ENCODE data around the gene SETD1A.

DNA sequence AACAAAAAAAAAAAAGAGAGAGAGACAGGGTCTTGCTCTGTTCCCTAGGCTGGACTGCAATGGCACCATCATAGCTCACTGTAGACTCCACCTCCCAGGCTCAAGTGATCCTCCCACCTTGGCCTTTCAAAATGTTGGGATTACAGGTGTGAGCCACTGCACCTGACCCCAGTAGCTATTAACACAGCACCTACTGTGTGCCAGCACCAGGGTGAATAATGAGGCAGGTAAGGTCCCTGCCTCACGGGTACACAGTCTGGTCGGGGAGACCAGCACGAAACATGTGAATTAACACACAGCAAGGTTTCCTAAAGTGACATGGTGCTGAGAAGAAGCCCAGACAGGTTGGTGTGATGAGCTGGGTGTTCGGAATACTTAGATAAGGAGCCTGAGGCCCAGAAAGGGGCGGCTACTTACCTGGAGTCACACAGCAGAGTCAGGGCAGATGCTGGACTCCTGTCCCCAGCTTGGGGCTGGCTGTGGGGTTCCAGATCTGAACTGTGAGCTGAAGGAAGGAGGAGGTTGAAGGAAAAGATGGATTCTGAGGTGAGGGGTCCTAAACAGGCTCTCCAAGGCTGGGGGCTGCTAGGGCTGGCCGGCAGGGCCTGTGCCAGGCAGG, 44.7 kb upstream of the SETD1A start:
- TF ChIP-seq, protein P1, sequence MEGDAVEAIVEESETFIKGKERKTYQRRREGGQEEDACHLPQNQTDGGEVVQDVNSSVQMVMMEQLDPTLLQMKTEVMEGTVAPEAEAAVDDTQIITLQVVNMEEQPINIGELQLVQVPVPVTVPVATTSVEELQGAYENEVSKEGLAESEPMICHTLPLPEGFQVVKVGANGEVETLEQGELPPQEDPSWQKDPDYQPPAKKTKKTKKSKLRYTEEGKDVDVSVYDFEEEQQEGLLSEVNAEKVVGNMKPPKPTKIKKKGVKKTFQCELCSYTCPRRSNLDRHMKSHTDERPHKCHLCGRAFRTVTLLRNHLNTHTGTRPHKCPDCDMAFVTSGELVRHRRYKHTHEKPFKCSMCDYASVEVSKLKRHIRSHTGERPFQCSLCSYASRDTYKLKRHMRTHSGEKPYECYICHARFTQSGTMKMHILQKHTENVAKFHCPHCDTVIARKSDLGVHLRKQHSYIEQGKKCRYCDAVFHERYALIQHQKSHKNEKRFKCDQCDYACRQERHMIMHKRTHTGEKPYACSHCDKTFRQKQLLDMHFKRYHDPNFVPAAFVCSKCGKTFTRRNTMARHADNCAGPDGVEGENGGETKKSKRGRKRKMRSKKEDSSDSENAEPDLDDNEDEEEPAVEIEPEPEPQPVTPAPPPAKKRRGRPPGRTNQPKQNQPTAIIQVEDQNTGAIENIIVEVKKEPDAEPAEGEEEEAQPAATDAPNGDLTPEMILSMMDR (IDR thresholded peaks at IDR 0.05 in 2 of 3, conservative IDR thresholded peaks at IDR 0.05 in 1 of 3; ENCODE audit: insufficient read depth in 2 of 3, low read depth in 1 of 3, low read length in 3 of 3): no peak
- TF ChIP-seq NR3C1 (CRISPR knock-in tag; IDR thresholded peaks at IDR 0.05) (no peak), NR1H2 (CRISPR knock-in tag; IDR thresholded peaks at IDR 0.05) (no peak), C11orf30 (IDR thresholded peaks at IDR 0.05; ENCODE audit: low read depth) (no peak), POLR2AphosphoS5 (IDR thresholded peaks at IDR 0.05; ENCODE audit: control insufficient read depth, insufficient read depth, low read depth, low read length) (no peak)
- TF ChIP-seq, protein P2, sequence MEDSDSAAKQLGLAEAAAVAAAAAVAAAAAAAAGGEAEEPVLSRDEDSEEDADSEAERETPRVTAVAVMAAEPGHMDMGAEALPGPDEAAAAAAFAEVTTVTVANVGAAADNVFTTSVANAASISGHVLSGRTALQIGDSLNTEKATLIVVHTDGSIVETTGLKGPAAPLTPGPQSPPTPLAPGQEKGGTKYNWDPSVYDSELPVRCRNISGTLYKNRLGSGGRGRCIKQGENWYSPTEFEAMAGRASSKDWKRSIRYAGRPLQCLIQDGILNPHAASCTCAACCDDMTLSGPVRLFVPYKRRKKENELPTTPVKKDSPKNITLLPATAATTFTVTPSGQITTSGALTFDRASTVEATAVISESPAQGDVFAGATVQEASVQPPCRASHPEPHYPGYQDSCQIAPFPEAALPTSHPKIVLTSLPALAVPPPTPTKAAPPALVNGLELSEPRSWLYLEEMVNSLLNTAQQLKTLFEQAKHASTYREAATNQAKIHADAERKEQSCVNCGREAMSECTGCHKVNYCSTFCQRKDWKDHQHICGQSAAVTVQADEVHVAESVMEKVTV (CRISPR knock-in tag; IDR thresholded peaks at IDR 0.05): no peak
- TF ChIP-seq, protein P3, sequence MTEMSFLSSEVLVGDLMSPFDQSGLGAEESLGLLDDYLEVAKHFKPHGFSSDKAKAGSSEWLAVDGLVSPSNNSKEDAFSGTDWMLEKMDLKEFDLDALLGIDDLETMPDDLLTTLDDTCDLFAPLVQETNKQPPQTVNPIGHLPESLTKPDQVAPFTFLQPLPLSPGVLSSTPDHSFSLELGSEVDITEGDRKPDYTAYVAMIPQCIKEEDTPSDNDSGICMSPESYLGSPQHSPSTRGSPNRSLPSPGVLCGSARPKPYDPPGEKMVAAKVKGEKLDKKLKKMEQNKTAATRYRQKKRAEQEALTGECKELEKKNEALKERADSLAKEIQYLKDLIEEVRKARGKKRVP (CRISPR knock-in tag; IDR thresholded peaks at IDR 0.05): no peak
